Retinal pigment epithelial cell (primary cell): ENCODE results near the gene LAMA2.

Source experiments
- DNase-seq: peaks from one replicate; pipeline ENCODE4 v3.0.0-alpha.2; 2010; ENCODE audit warnings: low read depth
- H3K4me3 ChIP-seq: 2 replicates; pipeline ENCODE4 v1.5.1; 2011; ENCODE audit warnings: mild to moderate bottlenecking, low read length, control low read depth, moderate library complexity
- TF ChIP-seq, protein P1 (sequence below): conservative IDR thresholded peaks from 2 replicates; pipeline ENCODE4 v1.5.1; 2011; ENCODE audit warnings: low read depth, low read length, control low read depth, inconsistent platforms

Gene LAMA2

DNA sequence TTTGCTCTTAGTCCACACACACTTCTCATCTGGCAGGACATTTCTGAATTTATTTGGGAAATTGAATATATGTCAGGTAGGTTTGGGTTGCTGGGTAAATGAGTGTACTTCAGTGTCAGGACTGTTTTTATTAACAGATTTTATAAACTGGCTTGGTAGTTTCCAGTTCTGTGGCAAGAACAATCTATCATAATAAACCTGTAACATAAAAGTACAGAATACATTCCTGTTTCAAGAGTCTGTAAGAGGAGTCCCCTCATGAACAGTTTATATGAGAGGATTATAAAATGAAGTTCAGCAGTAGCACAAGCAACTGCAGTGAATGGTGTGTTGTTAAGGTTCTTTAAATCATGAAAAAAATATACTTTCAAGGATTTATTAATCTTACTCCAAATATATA, 81.8 kb downstream of the LAMA2 start:
- TF ChIP-seq, protein P1, sequence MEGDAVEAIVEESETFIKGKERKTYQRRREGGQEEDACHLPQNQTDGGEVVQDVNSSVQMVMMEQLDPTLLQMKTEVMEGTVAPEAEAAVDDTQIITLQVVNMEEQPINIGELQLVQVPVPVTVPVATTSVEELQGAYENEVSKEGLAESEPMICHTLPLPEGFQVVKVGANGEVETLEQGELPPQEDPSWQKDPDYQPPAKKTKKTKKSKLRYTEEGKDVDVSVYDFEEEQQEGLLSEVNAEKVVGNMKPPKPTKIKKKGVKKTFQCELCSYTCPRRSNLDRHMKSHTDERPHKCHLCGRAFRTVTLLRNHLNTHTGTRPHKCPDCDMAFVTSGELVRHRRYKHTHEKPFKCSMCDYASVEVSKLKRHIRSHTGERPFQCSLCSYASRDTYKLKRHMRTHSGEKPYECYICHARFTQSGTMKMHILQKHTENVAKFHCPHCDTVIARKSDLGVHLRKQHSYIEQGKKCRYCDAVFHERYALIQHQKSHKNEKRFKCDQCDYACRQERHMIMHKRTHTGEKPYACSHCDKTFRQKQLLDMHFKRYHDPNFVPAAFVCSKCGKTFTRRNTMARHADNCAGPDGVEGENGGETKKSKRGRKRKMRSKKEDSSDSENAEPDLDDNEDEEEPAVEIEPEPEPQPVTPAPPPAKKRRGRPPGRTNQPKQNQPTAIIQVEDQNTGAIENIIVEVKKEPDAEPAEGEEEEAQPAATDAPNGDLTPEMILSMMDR = no peak
- no peak overlapping the region for H3K4me3 ChIP-seq
- no peak for DNase-seq

DNA sequence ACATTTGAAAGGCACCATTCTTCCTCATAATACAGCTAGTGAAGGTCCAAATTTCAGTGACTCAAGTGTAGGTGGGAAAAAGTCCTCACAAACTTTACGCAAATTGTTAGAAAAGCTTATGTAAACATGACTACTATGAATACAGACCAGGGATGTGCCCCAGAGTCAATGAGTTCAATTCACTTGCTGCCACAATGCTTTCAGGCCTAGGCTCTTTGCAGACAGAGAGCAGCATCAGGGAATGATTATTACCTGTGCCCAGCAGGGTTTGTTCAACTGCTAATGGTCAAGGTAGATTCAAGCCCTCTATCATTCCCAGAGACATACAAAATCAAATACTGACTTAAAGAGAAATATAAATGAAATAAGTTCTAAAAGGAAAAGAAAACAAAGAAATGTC, 84.0 kb downstream of the LAMA2 start:
- TF ChIP-seq, protein P1 = no peak
- H3K4me3 ChIP-seq = no peak overlapping the region
- DNase-seq = no peak

DNA sequence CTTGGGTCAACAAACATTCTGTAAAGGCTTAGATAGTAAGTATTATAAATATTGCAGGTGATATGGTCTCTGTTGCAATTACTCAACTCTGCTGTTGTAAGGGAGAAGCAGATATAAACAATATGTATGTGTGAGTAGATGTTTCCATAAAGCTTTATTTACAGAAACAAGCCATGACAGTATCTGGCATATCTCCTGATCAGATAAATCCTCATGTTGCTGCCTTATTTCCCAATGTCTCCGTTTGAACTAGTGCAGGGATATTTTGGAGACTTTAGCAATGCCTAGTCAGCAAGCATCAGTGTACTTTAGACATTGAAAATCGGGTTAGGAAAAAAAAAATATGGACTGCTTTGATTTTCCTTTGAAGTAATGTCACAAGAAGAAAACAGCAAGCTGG, 96.1 kb downstream of the LAMA2 start:
- H3K4me3 ChIP-seq = no peak overlapping the region
- TF ChIP-seq, protein P1 = no peak
- no peak for DNase-seq

DNA sequence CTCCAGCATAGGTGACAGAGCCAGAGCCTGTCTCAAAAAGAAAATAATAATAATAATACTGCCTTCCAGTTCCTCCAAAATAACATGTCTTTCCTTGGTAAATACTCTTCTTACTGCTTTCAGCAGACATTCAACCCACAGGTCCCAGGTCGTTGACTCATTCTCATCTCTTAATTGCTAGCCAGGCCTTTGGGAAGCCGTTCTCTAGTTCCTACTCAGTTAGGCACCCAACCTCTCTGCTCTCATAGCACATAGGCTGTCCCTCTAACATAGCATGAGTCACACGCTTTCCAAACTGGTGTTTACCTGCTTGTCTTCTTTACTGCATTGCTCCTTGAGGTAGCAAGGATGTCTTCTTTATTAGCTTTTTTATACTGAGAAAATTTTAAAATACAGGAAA, 98.8 kb downstream of the LAMA2 start:
- TF ChIP-seq, protein P1 = no peak
- DNase-seq = no peak
- H3K4me3 ChIP-seq = no peak overlapping the region

DNA sequence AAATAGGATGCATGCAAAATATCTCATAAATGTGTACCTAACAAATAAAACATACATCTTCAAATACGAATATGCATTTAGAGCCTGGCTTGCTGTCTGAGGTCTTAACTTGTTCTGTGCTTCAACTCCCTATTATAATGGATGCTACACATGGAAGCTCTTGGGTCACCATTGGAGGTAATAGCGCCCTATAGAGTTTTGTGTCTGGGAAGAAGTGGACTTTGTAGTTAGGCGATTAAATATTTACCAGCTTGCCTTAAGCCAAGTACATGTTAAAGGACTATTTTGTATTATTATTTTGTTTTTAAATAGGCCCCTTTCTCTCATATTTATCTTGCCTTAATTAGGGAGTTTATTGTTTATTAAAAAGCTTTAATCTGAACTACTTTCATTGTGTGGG, 107.4 kb downstream of the LAMA2 start:
- TF ChIP-seq, protein P1 = no peak
- DNase-seq = no peak
- H3K4me3 ChIP-seq = no peak overlapping the region

DNA sequence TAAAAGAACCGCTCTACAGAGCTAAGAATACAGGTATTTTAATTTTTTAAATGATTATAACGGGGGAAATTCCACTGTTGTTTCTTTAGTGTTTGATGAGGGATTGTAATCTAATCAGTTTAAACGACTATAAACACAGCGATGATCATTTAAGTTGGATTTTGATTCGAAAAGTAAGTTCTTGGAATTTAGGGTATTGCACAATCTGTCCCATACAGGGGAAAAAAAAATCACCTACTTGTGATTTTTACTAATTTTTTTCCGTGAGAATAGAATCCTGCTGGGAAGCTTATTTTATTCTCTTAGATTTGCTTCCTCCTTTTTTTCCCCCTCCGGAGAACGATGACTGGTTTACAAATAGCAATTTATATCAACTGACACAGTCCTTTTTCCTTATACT, 108.0 kb downstream of the LAMA2 start:
- DNase-seq = no peak
- H3K4me3 ChIP-seq = no peak overlapping the region
- TF ChIP-seq, protein P1 = no peak

DNA sequence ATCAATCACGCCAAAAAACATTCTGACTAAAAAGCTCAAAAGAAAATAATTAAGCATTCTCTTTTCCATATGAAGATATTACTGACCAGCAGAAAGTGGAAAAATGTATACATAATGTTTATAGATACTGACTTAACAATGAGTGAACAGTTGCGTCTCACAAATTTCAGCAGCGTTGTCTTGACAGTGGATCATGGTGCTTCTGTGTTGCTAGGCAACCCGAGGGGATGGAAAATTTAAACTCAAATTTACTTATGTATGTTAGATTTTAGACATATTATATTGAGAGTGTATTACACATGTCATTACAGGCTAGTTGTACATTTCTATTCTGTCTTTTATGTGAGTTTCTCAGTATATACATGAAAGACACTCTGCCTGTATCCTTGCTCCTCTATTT, 110.2 kb downstream of the LAMA2 start:
- TF ChIP-seq, protein P1 = no peak

More for the DNA sequence above, 110.2 kb downstream of the LAMA2 start:
- H3K4me3 ChIP-seq = no peak overlapping the region
- DNase-seq = no peak
